Breast epithelium (tissue), 4 donors: ENCODE data around the gene UBTD2. TPM values are rescaled to one million over a fixed set of nuclear protein-coding genes. Genes with fewer than 3 reads are reported as not detected.

Source experiments
- DNase-seq, 2 donors: peaks; one replicate each; pipeline ENCODE4 v3.0.0-alpha.2; 2019; ENCODE audit warnings: low spot score in 2 of 2
- H3K27ac ChIP-seq, 2 donors: fragments of 200-600 bp; sonication (generic) in 1 of 2; one replicate each; pipeline ENCODE4 v1.5.1; 2016 to 2019; ENCODE audit warnings: mild to moderate bottlenecking in 1 of 2
- H3K27me3 ChIP-seq, 2 donors: fragments of 200-600 bp; sonication (generic) in 1 of 2; one replicate each; pipeline versions ENCODE4 v1.5.1 to v1.6.0; 2017 to 2019; ENCODE audit warnings: control low read depth in 1 of 2, mild to moderate bottlenecking in 1 of 2
- H3K36me3 ChIP-seq: fragments of 200-600 bp; one replicate; pipeline ENCODE4 v1.5.1; 2019
- H3K4me1 ChIP-seq, 2 donors: fragments of 200-600 bp; sonication (generic); one replicate each; pipeline ENCODE4 v1.5.1; 2016 to 2019; ENCODE audit warnings: control low read depth in 1 of 2
- H3K4me3 ChIP-seq, 3 donors: fragments of 200-600 bp; sonication (generic); 1 replicate in 2 of 3; 2 replicates in 1 of 3; pipeline ENCODE4 v1.5.1; 2016 to 2019; ENCODE audit warnings: mild to moderate bottlenecking in 3 of 3, moderate library complexity in 2 of 3
- H3K9me3 ChIP-seq, 2 donors: fragments of 200-600 bp; sonication (generic) in 1 of 2; one replicate each; pipeline ENCODE4 v1.5.1; 2016 to 2019; ENCODE audit warnings: control low read depth in 1 of 2
- POLR2A ChIP-seq: fragments of 450-650 bp; IDR thresholded peaks from one replicate; pipeline ENCODE4 v1.6.1; 2016; ENCODE audit warnings: antibody characterized with exemption, mild to moderate bottlenecking, moderate library complexity
- POLR2AphosphoS5 ChIP-seq, 3 donors: sonication (generic); formaldehyde crosslinking; IDR thresholded peaks; one replicate each; pipeline ENCODE4 v1.6.1; 2017; ENCODE audit warnings: antibody characterized with exemption in 3 of 3
- intact Hi-C: fragments of 100-400 bp; cut with DNase I; formaldehyde crosslinking; loops from one replicate; pipeline ENCODE4 v1.15.1; 2023; ENCODE audit warnings: low total_unique reads
- total RNA-seq, 3 donors: library from RNA; depleted of rRNA; stranded (reverse); fragments of >200 nt; gene quantifications; one replicate each; pipeline ENCODE4 v1.1.0, GENCODE V29; 2016
- TF ChIP-seq, protein P1 (sequence below), 3 donors: fragments of 450-650 bp; IDR thresholded peaks; one replicate each; pipeline ENCODE4 v1.5.1; 2016 to 2017; ENCODE audit warnings: antibody characterized with exemption in 3 of 3, mild to moderate bottlenecking in 3 of 3, moderate library complexity in 3 of 3

The UBTD2 gene
- total RNA-seq, 3 donors from 2014 or later: 21.8 to 32.3 (median 27.9) TPM

DNA sequence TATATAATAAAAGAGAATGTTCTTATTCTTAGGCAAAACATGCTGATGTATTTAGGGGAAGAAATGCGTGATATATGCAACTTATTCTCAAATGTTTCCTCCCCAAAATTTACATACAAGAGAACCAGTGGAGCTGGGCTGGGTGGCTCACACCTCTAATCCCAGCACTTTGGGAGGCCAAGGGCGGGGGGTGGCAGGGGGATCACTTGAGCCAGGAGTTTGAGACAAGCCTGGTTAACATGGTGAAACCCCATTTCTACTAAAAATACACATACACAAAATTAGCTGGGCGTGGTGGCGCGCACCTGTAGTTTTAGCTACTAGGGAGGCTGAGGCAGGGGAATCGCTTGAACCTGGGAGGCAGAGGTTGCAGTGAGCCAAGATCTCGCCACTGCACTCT lies 27.5 kb upstream of the UBTD2 start:
- DNase-seq: no peak
- Histone ChIP-seq H3K27ac (no peak overlapping the region), H3K4me3 (no peak overlapping the region), H3K36me3 (no peaks in the 10 kb centered on the region), H3K4me1 (no peaks in the 10 kb centered on the region), H3K9me3 (no peaks in the 10 kb centered on the region), H3K27me3 (no peaks in the 10 kb centered on the region)
- intact Hi-C loops: no loop called here
- TF ChIP-seq POLR2AphosphoS5 (IDR thresholded peaks at IDR 0.05): no peak
- TF ChIP-seq, protein P1, sequence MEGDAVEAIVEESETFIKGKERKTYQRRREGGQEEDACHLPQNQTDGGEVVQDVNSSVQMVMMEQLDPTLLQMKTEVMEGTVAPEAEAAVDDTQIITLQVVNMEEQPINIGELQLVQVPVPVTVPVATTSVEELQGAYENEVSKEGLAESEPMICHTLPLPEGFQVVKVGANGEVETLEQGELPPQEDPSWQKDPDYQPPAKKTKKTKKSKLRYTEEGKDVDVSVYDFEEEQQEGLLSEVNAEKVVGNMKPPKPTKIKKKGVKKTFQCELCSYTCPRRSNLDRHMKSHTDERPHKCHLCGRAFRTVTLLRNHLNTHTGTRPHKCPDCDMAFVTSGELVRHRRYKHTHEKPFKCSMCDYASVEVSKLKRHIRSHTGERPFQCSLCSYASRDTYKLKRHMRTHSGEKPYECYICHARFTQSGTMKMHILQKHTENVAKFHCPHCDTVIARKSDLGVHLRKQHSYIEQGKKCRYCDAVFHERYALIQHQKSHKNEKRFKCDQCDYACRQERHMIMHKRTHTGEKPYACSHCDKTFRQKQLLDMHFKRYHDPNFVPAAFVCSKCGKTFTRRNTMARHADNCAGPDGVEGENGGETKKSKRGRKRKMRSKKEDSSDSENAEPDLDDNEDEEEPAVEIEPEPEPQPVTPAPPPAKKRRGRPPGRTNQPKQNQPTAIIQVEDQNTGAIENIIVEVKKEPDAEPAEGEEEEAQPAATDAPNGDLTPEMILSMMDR (IDR thresholded peaks at IDR 0.05): no peak
- no peak for TF ChIP-seq POLR2A

DNA sequence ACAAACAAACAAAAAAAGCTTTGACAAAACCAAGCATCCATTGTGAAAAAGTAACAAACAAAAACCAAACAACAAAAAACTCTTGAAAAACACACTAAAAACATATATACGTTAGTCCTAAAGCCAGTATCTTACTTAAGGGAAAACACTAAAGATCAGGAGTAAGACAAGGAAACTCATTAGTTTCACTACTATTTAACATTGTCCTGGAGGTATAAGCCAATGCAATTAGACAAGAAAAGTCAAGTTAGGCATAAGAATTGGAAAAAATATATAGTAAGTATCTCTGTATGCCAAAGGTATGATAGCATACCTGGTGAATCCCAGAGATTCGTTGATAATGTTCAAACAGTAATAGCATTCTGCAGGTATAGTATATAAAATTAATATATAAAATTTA lies 21.8 kb upstream of the UBTD2 start:
- Histone ChIP-seq H3K27ac (no peak overlapping the region), H3K4me3 (no peak overlapping the region), H3K36me3 (no peaks in the 10 kb centered on the region), H3K4me1 (no peaks in the 10 kb centered on the region), H3K9me3 (peaks cover 0 to 5% of the 10 kb centered on the region in 2 donors), H3K27me3 (no peaks in the 10 kb centered on the region)
- intact Hi-C loops: no loop called here
- TF ChIP-seq POLR2A (no peak), POLR2AphosphoS5 (IDR thresholded peaks at IDR 0.05) (no peak)
- TF ChIP-seq, protein P1 (IDR thresholded peaks at IDR 0.05): no peak
- no peak for DNase-seq

DNA sequence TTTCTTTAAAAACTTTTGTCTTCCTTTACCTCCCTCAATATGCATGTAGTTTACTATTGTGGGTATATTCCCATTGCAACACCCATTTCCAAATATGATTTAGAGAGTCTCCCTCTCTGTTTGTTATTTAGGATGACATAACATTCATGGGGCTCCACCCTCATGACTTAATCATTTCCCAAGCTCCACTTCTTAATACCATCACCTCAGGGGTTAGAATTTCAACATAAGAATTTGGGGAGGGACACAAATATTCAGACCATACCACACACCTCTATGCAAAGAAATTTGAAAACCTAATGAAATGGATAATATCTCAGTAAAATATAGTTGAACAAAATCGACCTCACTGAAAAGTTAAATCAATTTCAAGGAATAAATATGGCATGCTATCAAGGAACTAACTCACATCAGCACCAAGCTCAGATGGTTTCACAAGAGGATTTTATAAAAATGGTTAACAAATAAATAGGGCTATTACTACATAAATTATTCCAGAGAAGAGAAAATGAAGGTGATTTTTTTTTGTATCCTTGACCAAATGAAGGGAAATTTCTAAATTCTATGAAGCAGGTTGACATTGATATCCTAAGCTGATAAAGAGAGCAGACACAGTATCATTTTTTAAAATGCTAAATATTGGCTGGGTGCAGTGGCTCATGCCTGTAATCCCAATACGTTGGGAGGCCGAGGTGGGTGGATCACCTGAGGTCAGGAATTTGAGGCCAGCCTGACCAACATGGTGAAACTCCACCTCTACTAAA lies 20.2 kb upstream of the UBTD2 start:
- TF ChIP-seq POLR2A (no peak), POLR2AphosphoS5 (IDR thresholded peaks at IDR 0.05) (no peak)
- TF ChIP-seq, protein P1 (IDR thresholded peaks at IDR 0.05): no peak
- Histone ChIP-seq H3K4me1 (no peaks in the 10 kb centered on the region), H3K27me3 (no peaks in the 10 kb centered on the region), H3K4me3 (no peak overlapping the region), H3K36me3 (no peaks in the 10 kb centered on the region), H3K9me3 (peaks cover 0 to 5% of the 10 kb centered on the region in 2 donors), H3K27ac (no peak overlapping the region)
- no peak for DNase-seq
- intact Hi-C loops: no loop called here

DNA sequence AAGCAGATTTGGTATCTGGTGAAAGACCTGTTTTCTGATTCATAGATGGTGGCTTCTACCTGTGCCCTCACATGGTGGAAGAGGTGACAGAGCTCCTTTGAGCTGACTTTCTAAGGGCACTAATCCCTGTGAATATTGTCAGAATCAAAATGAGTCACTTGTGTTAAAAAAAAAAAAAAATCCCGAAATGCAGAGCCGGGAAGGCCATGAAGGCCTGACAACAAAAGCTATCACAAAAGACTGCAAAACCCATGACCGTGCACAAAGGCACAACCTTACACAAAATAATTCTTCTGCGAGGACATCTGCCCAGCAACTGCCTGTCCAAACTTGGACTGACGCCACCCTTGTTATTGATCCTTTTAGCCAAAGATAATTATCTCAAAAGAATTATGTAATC lies 19.6 kb upstream of the UBTD2 start:
- intact Hi-C loops: no loop called here
- no peak overlapping the region for H3K4me3 ChIP-seq
- TF ChIP-seq POLR2A (no peak), POLR2AphosphoS5 (IDR thresholded peaks at IDR 0.05) (no peak)
- TF ChIP-seq, protein P1 (IDR thresholded peaks at IDR 0.05): no peak
- H3K27me3 ChIP-seq: no peaks in the 10 kb centered on the region
- H3K4me1 ChIP-seq: no peaks in the 10 kb centered on the region
- peaks cover 0 to 5% of the 10 kb centered on the region in 2 donors for H3K9me3 ChIP-seq
- H3K36me3 ChIP-seq: no peaks in the 10 kb centered on the region
- no peak for DNase-seq
- H3K27ac ChIP-seq: no peak overlapping the region

DNA sequence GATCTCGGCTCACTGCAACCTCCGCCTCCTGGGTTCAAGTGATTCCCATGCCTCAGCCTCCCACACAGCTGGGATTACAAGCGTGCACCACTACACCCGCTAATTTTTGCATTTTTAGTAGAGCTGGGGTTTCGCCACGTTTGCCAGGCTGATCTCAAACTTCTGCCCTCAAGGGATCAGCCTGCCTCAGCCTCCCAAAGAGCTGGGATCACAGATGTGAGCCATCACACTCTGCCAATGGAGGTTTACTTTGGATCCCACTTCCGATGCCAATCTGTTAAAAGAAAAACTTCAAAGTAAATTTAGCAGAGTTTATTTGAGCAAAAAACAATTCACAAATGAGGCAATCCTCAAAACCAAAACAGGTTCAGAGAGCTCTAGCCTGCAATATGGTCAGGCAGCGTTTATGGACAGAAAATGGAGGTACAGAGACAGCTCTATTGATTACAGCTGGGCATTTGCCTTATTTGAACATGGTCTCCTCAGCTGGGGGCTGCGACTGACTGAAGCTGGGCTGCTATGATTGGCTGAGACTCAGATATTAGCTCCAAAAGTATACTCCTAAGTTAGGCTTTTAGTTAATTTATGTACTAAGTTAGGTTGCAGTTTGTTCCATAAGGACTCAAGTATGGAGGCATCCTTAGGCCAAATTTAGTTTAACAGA lies 18.6 kb upstream of the UBTD2 start:
- Histone ChIP-seq H3K27ac (no peak overlapping the region), H3K9me3 (peaks cover 0 to 5% of the 10 kb centered on the region in 2 donors), H3K4me1 (no peaks in the 10 kb centered on the region), H3K36me3 (no peaks in the 10 kb centered on the region), H3K27me3 (no peaks in the 10 kb centered on the region), H3K4me3 (no peak overlapping the region)
- TF ChIP-seq POLR2A (no peak), POLR2AphosphoS5 (IDR thresholded peaks at IDR 0.05) (no peak)
- TF ChIP-seq, protein P1 (IDR thresholded peaks at IDR 0.05): no peak
- DNase-seq: no peak
- intact Hi-C loops: no loop called here
